HAP-1 (cell line): ENCODE results near the gene TMEM108.

Experiments
- DNase-seq, 2 experiments: peaks; one replicate each; pipeline ENCODE4 v3.0.0-alpha.2; 2016 to 2020; ENCODE audit warnings: low spot score in 2 of 2
- H3K27me3 ChIP-seq: fragments of 250-450 bp; sonication (Bioruptor Pico); 2 replicates; pipeline ENCODE4 v1.5.1; 2020; ENCODE audit warnings: low read depth, mild to moderate bottlenecking, moderate library complexity
- H3K36me3 ChIP-seq: fragments of 250-450 bp; sonication (Bioruptor Pico); replicated peaks from 2 replicates; pipeline ENCODE4 v1.5.1; 2020; ENCODE audit warnings: mild to moderate bottlenecking
- H3K4me1 ChIP-seq: fragments of 250-450 bp; sonication (Bioruptor Pico); 2 replicates; pipeline ENCODE4 v1.5.1; 2020; ENCODE audit warnings: mild to moderate bottlenecking
- H3K4me3 ChIP-seq: fragments of 250-450 bp; sonication (Bioruptor Pico); 2 replicates; pipeline ENCODE4 v1.5.1; 2020; ENCODE audit warnings: mild to moderate bottlenecking, moderate library complexity
- H3K9me3 ChIP-seq: fragments of 250-450 bp; sonication (Bioruptor Pico); 2 replicates; pipeline ENCODE4 v1.5.1; 2020; ENCODE audit warnings: mild to moderate bottlenecking, moderate library complexity
- in situ Hi-C: fragments of 300-500 bp; cut with MboI; formaldehyde crosslinking; loops from 3 replicates; pipeline ENCODE4 v1.14.3; 2020; ENCODE audit warnings: low sequenced_read_pairs, inconsistent platforms, mixed read lengths

Gene TMEM108

DNA sequence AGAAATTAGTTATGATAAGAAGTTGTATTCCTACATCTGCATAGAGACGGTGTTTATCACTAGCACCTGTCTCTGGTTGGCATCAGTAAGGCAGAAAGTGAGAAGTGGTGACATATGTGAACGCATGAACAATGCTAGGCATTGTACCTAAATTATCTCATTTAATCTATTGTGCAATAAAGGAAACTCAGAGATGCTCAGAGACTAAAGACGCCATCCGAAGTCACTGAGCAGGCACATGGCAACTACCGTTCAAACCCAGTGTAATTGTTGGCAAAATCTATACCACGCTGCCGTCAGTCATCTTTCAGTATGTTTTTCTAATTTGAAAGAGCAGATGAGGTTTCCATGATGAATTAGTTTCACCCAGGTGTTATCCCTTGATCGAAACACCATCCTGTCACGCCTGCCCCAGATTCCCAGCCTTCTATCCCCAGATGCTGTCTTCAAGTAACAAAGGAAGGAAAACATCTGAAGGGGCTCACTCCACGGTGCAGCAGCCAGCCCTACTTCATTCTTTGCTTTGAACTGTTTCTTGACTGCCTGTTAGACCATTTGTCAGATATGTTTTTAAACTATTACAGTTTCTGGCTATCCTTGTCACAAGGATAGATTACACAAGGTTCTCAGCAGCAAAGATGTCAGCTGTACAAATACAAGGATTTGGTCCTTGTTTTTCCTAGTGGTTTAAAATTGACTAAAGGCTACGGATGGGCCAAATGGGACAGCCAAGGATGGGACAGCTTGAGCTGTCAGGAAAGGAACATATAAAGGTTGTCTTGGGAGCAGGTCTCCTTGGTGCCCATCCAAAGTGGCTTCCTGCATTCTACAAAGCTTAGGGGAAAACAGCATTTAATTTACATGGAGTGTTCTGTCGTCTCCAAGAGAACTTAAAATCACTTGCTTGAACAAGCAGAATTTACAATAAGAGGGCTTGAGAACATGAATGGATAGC is 99.1 kb downstream of the TMEM108 start:
- no peaks in the 10 kb centered on the region for H3K9me3 ChIP-seq
- in situ Hi-C loops, result no loop called here
- no peak overlapping the region for H3K4me3 ChIP-seq
- DNase-seq, result no peak
- H3K4me1 ChIP-seq, result peaks cover 3% of the 10 kb centered on the region; the same call in 1 of the 2 replicates
- peaks cover 2% of the 10 kb centered on the region; the same call in 1 of the 2 replicates for H3K27me3 ChIP-seq
- no peaks in the 10 kb centered on the region for H3K36me3 ChIP-seq

GRCh38 chr3:133138017-133138416 is 99.8 kb downstream of the TMEM108 start:
- in situ Hi-C loops, result no loop called here
- no peaks in the 10 kb centered on the region for H3K9me3 ChIP-seq
- H3K4me1 ChIP-seq, result peaks cover 3% of the 10 kb centered on the region; the same call in 1 of the 2 replicates
- DNase-seq, result no peak
- H3K4me3 ChIP-seq, result no peak overlapping the region
- H3K36me3 ChIP-seq, result no peaks in the 10 kb centered on the region
- peaks cover 2% of the 10 kb centered on the region; the same call in 1 of the 2 replicates for H3K27me3 ChIP-seq

DNA sequence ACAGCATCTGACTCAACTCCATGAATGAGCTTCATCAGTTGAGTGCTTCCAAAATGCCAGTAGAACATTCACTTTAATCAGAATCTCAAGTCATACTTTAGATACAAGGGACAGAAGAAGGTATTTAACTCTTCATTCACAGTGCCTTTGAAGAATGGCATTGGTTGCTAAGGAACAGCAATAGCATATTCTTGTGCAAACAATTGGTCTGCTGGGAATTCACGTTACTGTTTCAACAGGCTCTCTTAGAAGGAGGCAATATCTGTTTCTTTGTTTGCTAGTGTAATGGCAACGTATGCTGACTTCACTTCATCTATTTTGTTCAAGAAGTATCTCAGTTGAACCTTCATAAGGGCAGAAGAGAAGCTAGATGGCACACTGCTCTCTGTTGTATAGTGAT is 113.9 kb downstream of the TMEM108 start:
- no peaks in the 10 kb centered on the region for H3K27me3 ChIP-seq
- in situ Hi-C loops, result no loop called here

GRCh38 chr3:133152681-133153220 is 114.6 kb downstream of the TMEM108 start:
- in situ Hi-C loops, result no loop called here
- no peaks in the 10 kb centered on the region for H3K36me3 ChIP-seq
- DNase-seq, result no peak

More for the DNA sequence above, 113.9 kb downstream of the TMEM108 start:
- H3K4me3 ChIP-seq, result no peak overlapping the region
- no peak for DNase-seq
- no peaks in the 10 kb centered on the region for H3K36me3 ChIP-seq
- H3K9me3 ChIP-seq, result no peaks in the 10 kb centered on the region
- H3K4me1 ChIP-seq, result no peaks in the 10 kb centered on the region

GRCh38 chr3:133153382-133153781 is 115.2 kb downstream of the TMEM108 start:
- in situ Hi-C loops, result no loop called here
- no peak for DNase-seq

More at GRCh38 chr3:133152681-133153220, 114.6 kb downstream of the TMEM108 start:
- no peaks in the 10 kb centered on the region for H3K27me3 ChIP-seq
- no peak overlapping the region for H3K4me3 ChIP-seq
- no peaks in the 10 kb centered on the region for H3K9me3 ChIP-seq
- H3K4me1 ChIP-seq, result no peaks in the 10 kb centered on the region

DNA sequence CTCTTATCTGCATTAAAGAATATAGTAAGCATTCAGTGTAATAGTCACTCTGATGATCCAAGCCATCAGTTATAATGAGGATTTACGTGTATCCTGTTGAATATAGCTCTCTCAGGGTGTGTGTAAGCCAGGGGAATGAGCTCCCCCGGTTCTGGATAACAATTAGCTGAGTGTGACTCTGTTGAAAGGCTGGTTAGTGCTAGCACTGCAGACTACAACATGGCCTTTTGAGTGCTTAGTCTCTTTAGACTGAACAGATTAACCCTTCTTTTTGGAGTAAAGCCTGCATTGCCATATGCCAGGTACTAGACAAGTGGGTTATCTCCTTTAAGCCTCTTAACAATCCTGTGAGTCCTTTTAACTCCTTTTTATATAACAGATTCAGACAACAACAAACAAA is 119.5 kb downstream of the TMEM108 start:
- H3K4me1 ChIP-seq, result no peaks in the 10 kb centered on the region
- H3K36me3 ChIP-seq, result no peaks in the 10 kb centered on the region
- H3K27me3 ChIP-seq, result no peaks in the 10 kb centered on the region
- H3K9me3 ChIP-seq, result no peaks in the 10 kb centered on the region
- DNase-seq, result no peak
- no peak overlapping the region for H3K4me3 ChIP-seq
- in situ Hi-C loops, result no loop called here

More at GRCh38 chr3:133153382-133153781, 115.2 kb downstream of the TMEM108 start:
- H3K9me3 ChIP-seq, result no peaks in the 10 kb centered on the region
- H3K4me3 ChIP-seq, result no peak overlapping the region
- no peaks in the 10 kb centered on the region for H3K4me1 ChIP-seq
- H3K36me3 ChIP-seq, result no peaks in the 10 kb centered on the region
- H3K27me3 ChIP-seq, result no peaks in the 10 kb centered on the region

GRCh38 chr3:133158686-133159085 is 120.5 kb downstream of the TMEM108 start:
- no peaks in the 10 kb centered on the region for H3K27me3 ChIP-seq
- in situ Hi-C loops, result no loop called here
- DNase-seq, result no peak
- H3K4me1 ChIP-seq, result no peaks in the 10 kb centered on the region
- no peaks in the 10 kb centered on the region for H3K36me3 ChIP-seq
- no peaks in the 10 kb centered on the region for H3K9me3 ChIP-seq
- H3K4me3 ChIP-seq, result no peak overlapping the region

DNA sequence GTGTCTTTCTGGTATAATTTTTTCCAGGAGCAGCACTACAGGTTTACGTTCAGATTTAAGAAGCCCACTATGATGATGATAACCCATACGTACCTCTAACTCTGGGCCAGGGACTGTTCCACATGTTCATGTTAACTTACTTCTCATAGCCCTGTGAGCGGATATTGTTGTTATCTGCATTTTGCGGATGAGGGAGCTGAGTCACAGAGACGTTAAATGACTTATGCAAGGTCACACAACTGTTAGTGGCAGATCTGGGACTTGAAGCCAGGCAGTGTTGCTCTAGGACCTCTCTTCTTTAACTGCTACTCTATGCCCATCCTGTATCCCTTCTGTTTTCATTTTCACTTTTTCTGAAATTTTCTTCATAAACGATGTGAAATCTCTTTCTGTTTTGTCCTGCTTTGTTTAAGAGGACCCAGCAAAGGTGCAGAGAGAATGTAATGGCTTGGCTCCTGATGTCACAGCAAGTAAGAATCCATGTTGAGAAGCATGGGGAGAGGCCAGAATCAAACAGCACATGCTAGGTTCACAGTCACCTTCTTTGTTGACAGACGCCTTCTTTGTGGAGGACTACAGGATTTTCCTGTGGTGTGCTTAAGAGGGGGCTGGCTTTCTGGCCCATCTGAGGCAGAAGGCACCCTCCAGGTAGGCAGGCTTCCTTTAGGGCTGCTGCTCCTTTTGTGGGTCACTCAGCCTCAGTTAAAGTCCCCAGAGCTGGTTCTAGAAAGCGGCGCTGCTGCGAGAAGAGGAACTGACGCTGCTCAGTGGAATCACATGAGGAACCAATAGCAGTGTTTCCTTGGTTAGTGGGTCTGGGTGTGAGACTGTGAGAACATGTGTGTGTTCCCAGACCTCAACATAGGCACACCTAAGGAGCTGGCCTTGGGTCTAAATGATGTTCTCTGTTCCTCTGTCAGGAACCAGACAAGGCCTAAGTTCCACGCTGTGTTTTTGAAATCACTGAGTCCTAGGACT is 121.6 kb downstream of the TMEM108 start:
- Histone ChIP-seq H3K4me3 (no peak overlapping the region), H3K36me3 (no peaks in the 10 kb centered on the region), H3K9me3 (no peaks in the 10 kb centered on the region), H3K4me1 (no peaks in the 10 kb centered on the region), H3K27me3 (no peaks in the 10 kb centered on the region)
- DNase-seq, result no peak
- in situ Hi-C loops, result no loop called here

- Histone ChIP-seq H3K27me3 (no peaks in the 10 kb centered on the region), H3K4me3 (no peak overlapping the region), H3K9me3 (no peaks in the 10 kb centered on the region), H3K36me3 (no peaks in the 10 kb centered on the region), H3K4me1 (no peaks in the 10 kb centered on the region)
- DNase-seq, result no peak
- in situ Hi-C loops, result no loop called here
These were observed 123.5 kb downstream of the TMEM108 start for GRCh38 chr3:133161656-133162055.

DNA sequence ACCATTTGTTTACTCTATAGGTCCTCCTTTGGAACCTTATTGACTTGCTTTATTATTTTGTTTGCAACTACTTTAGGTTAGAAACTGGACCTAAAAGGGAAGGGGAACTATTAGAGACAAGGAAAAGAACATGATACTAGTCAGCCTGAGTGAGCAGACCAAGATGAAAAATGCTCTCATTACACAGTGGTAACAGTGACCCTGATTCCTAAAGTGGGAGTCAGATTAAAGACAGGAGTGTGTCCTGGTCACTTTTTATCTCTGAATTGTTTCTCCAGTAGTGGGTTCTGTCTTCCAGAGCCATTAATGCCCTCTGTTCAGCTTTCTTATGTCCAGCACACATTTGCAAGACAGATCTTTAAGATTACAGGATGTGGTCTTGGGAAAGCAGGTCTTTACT is 124.1 kb downstream of the TMEM108 start:
- Histone ChIP-seq H3K36me3 (no peaks in the 10 kb centered on the region), H3K27me3 (no peaks in the 10 kb centered on the region), H3K9me3 (no peaks in the 10 kb centered on the region), H3K4me1 (no peaks in the 10 kb centered on the region), H3K4me3 (no peak overlapping the region)
- in situ Hi-C loops, result no loop called here
- DNase-seq, result no peak

DNA sequence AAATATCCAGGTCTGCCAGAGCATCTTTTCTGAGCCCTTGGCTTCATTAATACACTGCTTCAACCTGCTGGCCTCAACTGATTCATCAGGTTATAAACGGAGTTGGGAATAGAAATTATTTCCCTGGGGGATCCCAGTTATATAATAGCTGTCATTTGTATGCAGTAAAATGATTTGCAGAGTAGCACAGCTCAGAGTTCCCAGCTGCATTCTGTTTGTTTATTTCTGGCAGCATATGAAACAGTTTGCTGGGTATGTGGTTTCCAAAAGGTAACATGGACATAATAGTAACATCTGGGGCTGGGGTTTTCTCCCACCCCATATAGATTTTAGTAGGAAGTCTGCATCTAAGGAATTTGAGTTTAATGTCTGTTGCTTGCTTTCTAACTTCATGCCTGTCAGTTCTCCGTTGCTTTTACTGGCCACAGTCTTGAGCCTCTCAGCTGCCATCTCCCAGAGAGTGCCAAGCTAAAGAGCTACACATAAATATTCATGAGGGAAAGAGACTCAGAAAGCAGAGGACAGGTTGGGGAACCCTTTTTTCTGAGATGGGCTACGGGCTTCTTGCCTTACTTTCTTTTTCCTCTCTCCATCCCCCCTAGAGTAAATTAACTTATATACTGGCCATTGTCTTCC is 124.6 kb downstream of the TMEM108 start:
- no peaks in the 10 kb centered on the region for H3K9me3 ChIP-seq
- in situ Hi-C loops, result no loop called here
- H3K4me3 ChIP-seq, result no peak overlapping the region
- H3K27me3 ChIP-seq, result no peaks in the 10 kb centered on the region
- no peaks in the 10 kb centered on the region for H3K36me3 ChIP-seq
- H3K4me1 ChIP-seq, result no peaks in the 10 kb centered on the region
- DNase-seq, result no peak

- no peaks in the 10 kb centered on the region for H3K36me3 ChIP-seq
- DNase-seq, result no peak
- no peak overlapping the region for H3K4me3 ChIP-seq
- no peaks in the 10 kb centered on the region for H3K9me3 ChIP-seq
- H3K4me1 ChIP-seq, result no peaks in the 10 kb centered on the region
- H3K27me3 ChIP-seq, result no peaks in the 10 kb centered on the region; the same call in none of the 2 replicates
- in situ Hi-C loops, result no loop called here
These were observed 129.3 kb downstream of the TMEM108 start for GRCh38 chr3:133167340-133168024.

- no peaks in the 10 kb centered on the region for H3K9me3 ChIP-seq
- H3K27me3 ChIP-seq, result no peaks in the 10 kb centered on the region; the same call in none of the 2 replicates
- in situ Hi-C loops, result no loop called here
- H3K4me3 ChIP-seq, result no peak overlapping the region
- no peaks in the 10 kb centered on the region for H3K36me3 ChIP-seq
- no peak for DNase-seq
- no peaks in the 10 kb centered on the region for H3K4me1 ChIP-seq
These were observed 129.8 kb downstream of the TMEM108 start for GRCh38 chr3:133168025-133168401.
